WTC11 (cell line): ENCODE results near the gene COMMD10. TPM values are rescaled to one million over a fixed set of nuclear protein-coding genes. Genes with fewer than 3 reads are reported as not detected.

Experiments
- ATAC-seq: fragments of 200-7000 bp; cut with Tn5 transposase; 2 replicates; pipeline ENCODE4 v1.10.0; 2021; ENCODE audit warnings: mild to moderate bottlenecking, moderate library complexity
- CTCF ChIA-PET: fragments of 300-600 bp; sonication (Branson Sonifier 250); formaldehyde crosslinking; loops from one replicate; lab custom pipeline; 2021; ENCODE audit warnings: antibody characterized with exemption; lab: Charles Lee
- POLR2A ChIA-PET: fragments of 350-600 bp; sonication (Branson Sonifier 250); formaldehyde crosslinking; loops from one replicate; lab custom pipeline; 2021; ENCODE audit warnings: antibody characterized with exemption; lab: Charles Lee
- DNase-seq: peaks from one replicate; pipeline ENCODE4 v3.0.0; 2021; ENCODE audit warnings: low spot score
- H3K27ac Mint-ChIP-seq: 2 replicates; pipeline ENCODE4 v1.8.0; 2021; ENCODE audit warnings: mixed read lengths
- H3K27me3 Mint-ChIP-seq: 2 replicates; pipeline ENCODE4 v1.8.0; 2021; ENCODE audit warnings: low read depth, mild to moderate bottlenecking, moderate library complexity, mixed read lengths
- H3K36me3 Mint-ChIP-seq: 2 replicates; pipeline ENCODE4 v1.8.0; 2021; ENCODE audit warnings: mixed read lengths
- H3K4me1 Mint-ChIP-seq: 2 replicates; pipeline ENCODE4 v1.8.0; 2022; ENCODE audit warnings: mixed read lengths
- H3K4me3 Mint-ChIP-seq: 2 replicates; pipeline ENCODE4 v1.8.0; 2021; ENCODE audit warnings: mild to moderate bottlenecking, moderate library complexity, mixed read lengths
- H3K9me3 Mint-ChIP-seq: 2 replicates; pipeline ENCODE4 v1.8.0; 2021; ENCODE audit warnings: mixed read lengths
- CREM ChIP-seq: sonication (generic); formaldehyde crosslinking; IDR thresholded peaks from 2 replicates; pipeline ENCODE4 v1.8.1; 2022; ENCODE audit warnings: mild to moderate bottlenecking, missing genetic modification reagents, moderate library complexity
- HMGA2 ChIP-seq: fragments of 250-450 bp; sonication (Bioruptor Pico); IDR thresholded peaks from 2 replicates; pipeline ENCODE4 v1.4.0; 2021; ENCODE audit warnings: mild to moderate bottlenecking, moderate library complexity
- SOX15 ChIP-seq: fragments of 250-450 bp; sonication (Bioruptor Pico); IDR thresholded peaks from 2 replicates; pipeline ENCODE4 v1.9.0; 2021; ENCODE audit warnings: mild to moderate bottlenecking
- total RNA-seq: library from RNA; stranded (reverse); gene quantifications from 3 replicates; pipeline ENCODE4 v1.2.3, GENCODE V29; 2021
- TF ChIP-seq, protein P1 (sequence below): fragments of 250-450 bp; sonication (Bioruptor Pico); IDR thresholded peaks from 2 replicates; pipeline ENCODE4 v1.9.0; 2021; ENCODE audit warnings: mild to moderate bottlenecking, borderline replicate concordance
- TF ChIP-seq, protein P2 (sequence below): sonication (generic); formaldehyde crosslinking; IDR thresholded peaks from 2 replicates; pipeline ENCODE4 v1.8.0; 2022; ENCODE audit warnings: mild to moderate bottlenecking, missing genetic modification reagents
- TF ChIP-seq, protein P3 (sequence below): sonication (generic); formaldehyde crosslinking; IDR thresholded peaks from 2 replicates; pipeline ENCODE4 v1.8.0; 2023; ENCODE audit warnings: mild to moderate bottlenecking, missing genetic modification reagents
- TF ChIP-seq, protein P4 (sequence below): sonication (generic); formaldehyde crosslinking; IDR thresholded peaks from 2 replicates; pipeline ENCODE4 v1.8.0; 2023; ENCODE audit warnings: missing genetic modification reagents, mild to moderate bottlenecking, borderline replicate concordance
- TF ChIP-seq, protein P5 (sequence below): sonication (generic); formaldehyde crosslinking; IDR thresholded peaks from 2 replicates; pipeline ENCODE4 v1.8.1; 2023; ENCODE audit warnings: mild to moderate bottlenecking, missing genetic modification reagents

COMMD10 gene
- total RNA-seq, 1 experiment from 2014 or later = 34.5 TPM

DNA sequence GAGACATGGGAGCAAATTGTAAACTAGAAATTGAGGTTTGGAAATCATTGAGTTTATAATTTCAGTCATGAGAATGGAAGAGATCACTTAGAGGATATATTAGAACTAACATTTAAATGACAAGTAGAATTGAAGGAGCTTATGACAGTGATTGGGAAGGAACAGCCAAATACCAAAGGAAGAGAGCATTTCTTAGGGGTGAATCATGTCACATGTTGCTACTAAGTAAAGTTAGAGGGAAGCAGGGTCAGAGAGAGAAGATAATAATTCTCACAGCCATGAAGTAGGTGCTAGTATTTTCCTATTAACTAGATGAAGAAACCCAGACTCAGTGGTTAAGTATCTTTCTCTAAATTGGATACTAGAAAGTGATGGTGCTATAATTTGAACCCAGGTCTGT is 59.3 kb downstream of the COMMD10 start (continued):
- TF ChIP-seq, protein P1, sequence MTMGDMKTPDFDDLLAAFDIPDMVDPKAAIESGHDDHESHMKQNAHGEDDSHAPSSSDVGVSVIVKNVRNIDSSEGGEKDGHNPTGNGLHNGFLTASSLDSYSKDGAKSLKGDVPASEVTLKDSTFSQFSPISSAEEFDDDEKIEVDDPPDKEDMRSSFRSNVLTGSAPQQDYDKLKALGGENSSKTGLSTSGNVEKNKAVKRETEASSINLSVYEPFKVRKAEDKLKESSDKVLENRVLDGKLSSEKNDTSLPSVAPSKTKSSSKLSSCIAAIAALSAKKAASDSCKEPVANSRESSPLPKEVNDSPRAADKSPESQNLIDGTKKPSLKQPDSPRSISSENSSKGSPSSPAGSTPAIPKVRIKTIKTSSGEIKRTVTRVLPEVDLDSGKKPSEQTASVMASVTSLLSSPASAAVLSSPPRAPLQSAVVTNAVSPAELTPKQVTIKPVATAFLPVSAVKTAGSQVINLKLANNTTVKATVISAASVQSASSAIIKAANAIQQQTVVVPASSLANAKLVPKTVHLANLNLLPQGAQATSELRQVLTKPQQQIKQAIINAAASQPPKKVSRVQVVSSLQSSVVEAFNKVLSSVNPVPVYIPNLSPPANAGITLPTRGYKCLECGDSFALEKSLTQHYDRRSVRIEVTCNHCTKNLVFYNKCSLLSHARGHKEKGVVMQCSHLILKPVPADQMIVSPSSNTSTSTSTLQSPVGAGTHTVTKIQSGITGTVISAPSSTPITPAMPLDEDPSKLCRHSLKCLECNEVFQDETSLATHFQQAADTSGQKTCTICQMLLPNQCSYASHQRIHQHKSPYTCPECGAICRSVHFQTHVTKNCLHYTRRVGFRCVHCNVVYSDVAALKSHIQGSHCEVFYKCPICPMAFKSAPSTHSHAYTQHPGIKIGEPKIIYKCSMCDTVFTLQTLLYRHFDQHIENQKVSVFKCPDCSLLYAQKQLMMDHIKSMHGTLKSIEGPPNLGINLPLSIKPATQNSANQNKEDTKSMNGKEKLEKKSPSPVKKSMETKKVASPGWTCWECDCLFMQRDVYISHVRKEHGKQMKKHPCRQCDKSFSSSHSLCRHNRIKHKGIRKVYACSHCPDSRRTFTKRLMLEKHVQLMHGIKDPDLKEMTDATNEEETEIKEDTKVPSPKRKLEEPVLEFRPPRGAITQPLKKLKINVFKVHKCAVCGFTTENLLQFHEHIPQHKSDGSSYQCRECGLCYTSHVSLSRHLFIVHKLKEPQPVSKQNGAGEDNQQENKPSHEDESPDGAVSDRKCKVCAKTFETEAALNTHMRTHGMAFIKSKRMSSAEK (CRISPR knock-in tag) = no peak
- TF ChIP-seq, protein P2, sequence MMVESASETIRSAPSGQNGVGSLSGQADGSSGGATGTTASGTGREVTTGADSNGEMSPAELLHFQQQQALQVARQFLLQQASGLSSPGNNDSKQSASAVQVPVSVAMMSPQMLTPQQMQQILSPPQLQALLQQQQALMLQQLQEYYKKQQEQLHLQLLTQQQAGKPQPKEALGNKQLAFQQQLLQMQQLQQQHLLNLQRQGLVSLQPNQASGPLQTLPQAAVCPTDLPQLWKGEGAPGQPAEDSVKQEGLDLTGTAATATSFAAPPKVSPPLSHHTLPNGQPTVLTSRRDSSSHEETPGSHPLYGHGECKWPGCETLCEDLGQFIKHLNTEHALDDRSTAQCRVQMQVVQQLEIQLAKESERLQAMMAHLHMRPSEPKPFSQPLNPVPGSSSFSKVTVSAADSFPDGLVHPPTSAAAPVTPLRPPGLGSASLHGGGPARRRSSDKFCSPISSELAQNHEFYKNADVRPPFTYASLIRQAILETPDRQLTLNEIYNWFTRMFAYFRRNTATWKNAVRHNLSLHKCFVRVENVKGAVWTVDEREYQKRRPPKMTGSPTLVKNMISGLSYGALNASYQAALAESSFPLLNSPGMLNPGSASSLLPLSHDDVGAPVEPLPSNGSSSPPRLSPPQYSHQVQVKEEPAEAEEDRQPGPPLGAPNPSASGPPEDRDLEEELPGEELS (CRISPR knock-in tag) = no peak
- TF ChIP-seq SOX15 (no peak), HMGA2 (CRISPR knock-in tag) (no peak)
- TF ChIP-seq, protein P3, sequence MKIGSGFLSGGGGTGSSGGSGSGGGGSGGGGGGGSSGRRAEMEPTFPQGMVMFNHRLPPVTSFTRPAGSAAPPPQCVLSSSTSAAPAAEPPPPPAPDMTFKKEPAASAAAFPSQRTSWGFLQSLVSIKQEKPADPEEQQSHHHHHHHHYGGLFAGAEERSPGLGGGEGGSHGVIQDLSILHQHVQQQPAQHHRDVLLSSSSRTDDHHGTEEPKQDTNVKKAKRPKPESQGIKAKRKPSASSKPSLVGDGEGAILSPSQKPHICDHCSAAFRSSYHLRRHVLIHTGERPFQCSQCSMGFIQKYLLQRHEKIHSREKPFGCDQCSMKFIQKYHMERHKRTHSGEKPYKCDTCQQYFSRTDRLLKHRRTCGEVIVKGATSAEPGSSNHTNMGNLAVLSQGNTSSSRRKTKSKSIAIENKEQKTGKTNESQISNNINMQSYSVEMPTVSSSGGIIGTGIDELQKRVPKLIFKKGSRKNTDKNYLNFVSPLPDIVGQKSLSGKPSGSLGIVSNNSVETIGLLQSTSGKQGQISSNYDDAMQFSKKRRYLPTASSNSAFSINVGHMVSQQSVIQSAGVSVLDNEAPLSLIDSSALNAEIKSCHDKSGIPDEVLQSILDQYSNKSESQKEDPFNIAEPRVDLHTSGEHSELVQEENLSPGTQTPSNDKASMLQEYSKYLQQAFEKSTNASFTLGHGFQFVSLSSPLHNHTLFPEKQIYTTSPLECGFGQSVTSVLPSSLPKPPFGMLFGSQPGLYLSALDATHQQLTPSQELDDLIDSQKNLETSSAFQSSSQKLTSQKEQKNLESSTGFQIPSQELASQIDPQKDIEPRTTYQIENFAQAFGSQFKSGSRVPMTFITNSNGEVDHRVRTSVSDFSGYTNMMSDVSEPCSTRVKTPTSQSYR (CRISPR knock-in tag) = no peak
- TF ChIP-seq, all 79 proteins: peak for 0

DNA sequence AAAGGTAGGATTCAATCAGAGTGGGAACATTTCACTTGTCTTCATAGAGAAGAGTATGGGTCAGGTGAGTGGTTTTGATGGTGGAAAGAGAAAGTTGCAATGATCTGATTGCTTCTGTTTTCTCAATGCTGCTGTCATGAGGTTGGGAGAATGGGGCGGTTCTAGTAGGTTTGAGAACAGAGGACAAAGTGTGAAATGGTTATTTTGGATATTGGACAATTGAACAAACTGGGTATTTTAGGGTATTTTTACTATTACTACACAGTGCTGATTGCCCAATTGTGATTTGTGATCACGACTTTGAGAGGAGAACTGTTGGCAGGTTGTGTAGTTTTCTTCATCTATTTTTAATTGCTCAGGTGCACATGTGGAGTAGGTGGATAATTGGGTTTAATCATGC is 60.2 kb downstream of the COMMD10 start:
- POLR2A ChIA-PET = no interaction called here
- peaks cover 5% of the 10 kb centered on the region for H3K9me3 Mint-ChIP-seq
- no peaks in the 10 kb centered on the region for H3K27me3 Mint-ChIP-seq
- CTCF ChIA-PET = no interaction called here
- no peak for TF ChIP-seq CREM (CRISPR knock-in tag)
- TF ChIP-seq, protein P4, sequence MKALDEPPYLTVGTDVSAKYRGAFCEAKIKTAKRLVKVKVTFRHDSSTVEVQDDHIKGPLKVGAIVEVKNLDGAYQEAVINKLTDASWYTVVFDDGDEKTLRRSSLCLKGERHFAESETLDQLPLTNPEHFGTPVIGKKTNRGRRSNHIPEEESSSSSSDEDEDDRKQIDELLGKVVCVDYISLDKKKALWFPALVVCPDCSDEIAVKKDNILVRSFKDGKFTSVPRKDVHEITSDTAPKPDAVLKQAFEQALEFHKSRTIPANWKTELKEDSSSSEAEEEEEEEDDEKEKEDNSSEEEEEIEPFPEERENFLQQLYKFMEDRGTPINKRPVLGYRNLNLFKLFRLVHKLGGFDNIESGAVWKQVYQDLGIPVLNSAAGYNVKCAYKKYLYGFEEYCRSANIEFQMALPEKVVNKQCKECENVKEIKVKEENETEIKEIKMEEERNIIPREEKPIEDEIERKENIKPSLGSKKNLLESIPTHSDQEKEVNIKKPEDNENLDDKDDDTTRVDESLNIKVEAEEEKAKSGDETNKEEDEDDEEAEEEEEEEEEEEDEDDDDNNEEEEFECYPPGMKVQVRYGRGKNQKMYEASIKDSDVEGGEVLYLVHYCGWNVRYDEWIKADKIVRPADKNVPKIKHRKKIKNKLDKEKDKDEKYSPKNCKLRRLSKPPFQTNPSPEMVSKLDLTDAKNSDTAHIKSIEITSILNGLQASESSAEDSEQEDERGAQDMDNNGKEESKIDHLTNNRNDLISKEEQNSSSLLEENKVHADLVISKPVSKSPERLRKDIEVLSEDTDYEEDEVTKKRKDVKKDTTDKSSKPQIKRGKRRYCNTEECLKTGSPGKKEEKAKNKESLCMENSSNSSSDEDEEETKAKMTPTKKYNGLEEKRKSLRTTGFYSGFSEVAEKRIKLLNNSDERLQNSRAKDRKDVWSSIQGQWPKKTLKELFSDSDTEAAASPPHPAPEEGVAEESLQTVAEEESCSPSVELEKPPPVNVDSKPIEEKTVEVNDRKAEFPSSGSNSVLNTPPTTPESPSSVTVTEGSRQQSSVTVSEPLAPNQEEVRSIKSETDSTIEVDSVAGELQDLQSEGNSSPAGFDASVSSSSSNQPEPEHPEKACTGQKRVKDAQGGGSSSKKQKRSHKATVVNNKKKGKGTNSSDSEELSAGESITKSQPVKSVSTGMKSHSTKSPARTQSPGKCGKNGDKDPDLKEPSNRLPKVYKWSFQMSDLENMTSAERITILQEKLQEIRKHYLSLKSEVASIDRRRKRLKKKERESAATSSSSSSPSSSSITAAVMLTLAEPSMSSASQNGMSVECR (CRISPR knock-in tag) = no peak
- H3K4me1 Mint-ChIP-seq = no peaks in the 10 kb centered on the region
- DNase-seq (no peak), ATAC-seq (no peak)
- no peak overlapping the region for H3K27ac Mint-ChIP-seq
- H3K36me3 Mint-ChIP-seq = peaks cover 4% of the 10 kb centered on the region
- no peak overlapping the region for H3K4me3 Mint-ChIP-seq

DNA sequence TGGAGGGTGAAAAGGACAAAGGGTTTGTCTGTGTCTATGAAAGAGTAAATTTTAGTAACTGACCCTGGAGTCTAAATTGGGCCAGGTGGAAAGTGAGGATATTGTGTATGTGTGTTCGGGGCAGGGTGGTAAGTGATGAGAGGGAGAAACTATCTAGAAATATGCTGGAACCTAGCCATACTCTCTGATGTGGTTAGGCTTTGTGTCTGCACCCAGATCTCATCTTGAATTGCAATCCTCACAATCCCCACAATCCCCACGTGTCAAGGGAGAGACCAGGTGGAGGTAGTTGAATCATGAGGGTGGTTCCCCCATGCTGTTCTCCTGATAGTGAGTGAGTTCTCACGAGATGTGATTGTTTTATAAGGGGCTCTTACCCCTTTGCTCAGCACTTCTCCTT is 60.6 kb downstream of the COMMD10 start:
- CTCF ChIA-PET = no interaction called here
- no peaks in the 10 kb centered on the region for H3K27me3 Mint-ChIP-seq
- no peak overlapping the region for H3K4me3 Mint-ChIP-seq
- POLR2A ChIA-PET = no interaction called here
- peaks cover 4% of the 10 kb centered on the region for H3K36me3 Mint-ChIP-seq
- no peak overlapping the region for H3K27ac Mint-ChIP-seq
- TF ChIP-seq, protein P5, sequence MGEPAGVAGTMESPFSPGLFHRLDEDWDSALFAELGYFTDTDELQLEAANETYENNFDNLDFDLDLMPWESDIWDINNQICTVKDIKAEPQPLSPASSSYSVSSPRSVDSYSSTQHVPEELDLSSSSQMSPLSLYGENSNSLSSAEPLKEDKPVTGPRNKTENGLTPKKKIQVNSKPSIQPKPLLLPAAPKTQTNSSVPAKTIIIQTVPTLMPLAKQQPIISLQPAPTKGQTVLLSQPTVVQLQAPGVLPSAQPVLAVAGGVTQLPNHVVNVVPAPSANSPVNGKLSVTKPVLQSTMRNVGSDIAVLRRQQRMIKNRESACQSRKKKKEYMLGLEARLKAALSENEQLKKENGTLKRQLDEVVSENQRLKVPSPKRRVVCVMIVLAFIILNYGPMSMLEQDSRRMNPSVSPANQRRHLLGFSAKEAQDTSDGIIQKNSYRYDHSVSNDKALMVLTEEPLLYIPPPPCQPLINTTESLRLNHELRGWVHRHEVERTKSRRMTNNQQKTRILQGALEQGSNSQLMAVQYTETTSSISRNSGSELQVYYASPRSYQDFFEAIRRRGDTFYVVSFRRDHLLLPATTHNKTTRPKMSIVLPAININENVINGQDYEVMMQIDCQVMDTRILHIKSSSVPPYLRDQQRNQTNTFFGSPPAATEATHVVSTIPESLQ (CRISPR knock-in tag) = no peak
- peaks cover 5% of the 10 kb centered on the region for H3K9me3 Mint-ChIP-seq
- DNase-seq (no peak), ATAC-seq (no peak)
- H3K4me1 Mint-ChIP-seq = no peaks in the 10 kb centered on the region
